ENCODE measurements around the gene ACTL8.

The ACTL8 gene

DNA sequence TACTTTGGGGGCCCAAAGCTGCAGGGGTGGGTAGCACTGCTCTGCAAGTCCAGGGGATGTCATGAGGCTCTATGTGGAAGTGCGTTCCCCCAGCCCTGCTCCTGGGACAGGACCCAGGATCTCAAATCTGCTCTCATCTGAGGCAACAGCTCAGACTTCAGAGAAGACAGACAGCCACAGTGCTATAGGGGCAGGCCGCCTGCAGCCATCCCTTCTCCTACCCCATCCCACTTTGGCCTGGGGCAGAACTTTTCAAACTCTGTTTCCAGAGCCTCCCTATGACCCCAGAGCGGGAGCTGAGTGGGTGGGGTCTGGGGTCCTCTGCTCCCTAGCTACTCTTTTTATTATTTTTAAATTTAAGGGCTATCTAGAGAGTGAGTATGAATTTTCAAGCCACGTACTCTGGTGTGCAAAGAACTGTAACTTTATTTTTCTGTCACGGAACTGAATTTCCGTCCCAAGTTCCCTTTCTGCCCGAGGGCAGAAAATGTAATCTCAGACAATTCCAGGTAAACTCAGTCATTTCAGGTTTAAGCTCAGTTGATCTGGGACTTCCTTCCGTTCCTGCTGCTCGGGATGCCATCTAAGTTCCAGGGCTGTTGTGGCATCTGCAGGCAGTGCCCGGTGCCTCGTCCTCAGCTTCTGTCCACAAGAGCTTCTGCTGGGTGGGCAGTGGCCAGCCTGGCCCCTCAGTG, 98.3 kb downstream of the ACTL8 start:
- Histone ChIP-seq H3K4me1 (ENCODE audit: low read length) (no peaks in the 10 kb centered on the region), H3K9me3 (replicated peaks; ENCODE audit: insufficient read depth, low read length) (no peaks in the 10 kb centered on the region), H3F3A (ENCODE audit: insufficient read depth, low read length) (no peaks in the 10 kb centered on the region), H3K4me2 (ENCODE audit: low read depth, low read length) (no peak overlapping the region), H4K20me1 (ENCODE audit: insufficient read depth, low read length) (no peaks in the 10 kb centered on the region), H3K4me3 (ENCODE audit: low read length) (no peak overlapping the region), H3K79me2 (ENCODE audit: low read length) (no peaks in the 10 kb centered on the region), H3K27me3 (replicated peaks; ENCODE audit: insufficient read depth, low read length) (peaks cover 84% of the 10 kb centered on the region), H3K9me2 (replicated peaks; ENCODE audit: insufficient read depth, low read length) (no peaks in the 10 kb centered on the region), H3K9ac (ENCODE audit: low read length) (no peak overlapping the region), H3K27ac (ENCODE audit: low read length) (no peak overlapping the region), H2AFZ (ENCODE audit: low read length) (no peak overlapping the region), H3K36me3 (replicated peaks; ENCODE audit: insufficient read depth, low read length) (no peaks in the 10 kb centered on the region)
- no peak for TF ChIP-seq EZH2 (optimal IDR thresholded peaks at IDR 0.05; ENCODE audit: low read depth, low read length)
- no peak for TF ChIP-seq EZH2phosphoT487 (IDR thresholded peaks at IDR 0.05; ENCODE audit: low read length)
- no peak for TF ChIP-seq CTCF (IDR thresholded peaks at IDR 0.05; ENCODE audit: low read length)
- no peak for DNase-seq

DNA sequence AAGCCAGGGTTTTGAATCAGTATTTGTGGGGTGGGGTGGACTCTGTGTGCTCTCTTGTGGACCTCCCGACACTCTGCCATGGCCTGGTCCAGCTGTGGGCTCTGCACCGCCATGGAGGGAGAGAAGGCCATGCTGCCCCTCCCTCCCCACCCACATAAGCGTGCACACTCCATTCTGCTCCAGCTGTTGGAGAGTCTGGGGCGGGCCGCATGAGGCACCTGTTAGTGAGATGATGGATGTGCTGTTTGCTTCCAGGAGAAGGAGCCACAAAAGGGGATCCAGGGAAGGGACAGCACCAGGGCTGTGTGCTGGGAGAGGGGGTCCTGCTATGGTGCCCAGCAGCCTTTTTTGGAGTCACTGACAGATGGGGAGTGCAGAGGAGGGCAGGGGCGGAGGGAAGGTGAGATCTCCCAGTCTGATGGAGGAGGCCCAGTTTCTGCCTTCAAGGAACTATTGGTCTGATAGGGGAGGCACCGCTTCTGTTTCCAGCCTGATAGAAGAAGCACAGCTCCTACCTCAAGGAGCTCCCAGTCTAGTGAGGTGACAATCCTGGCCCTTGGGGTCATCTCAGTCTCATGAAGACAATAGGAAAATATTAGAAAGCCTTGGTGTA, 101.5 kb downstream of the ACTL8 start:
- no peak for DNase-seq
- no peak overlapping the region for H3K9ac ChIP-seq (ENCODE audit: low read length)
- H3K36me3 ChIP-seq (replicated peaks; ENCODE audit: insufficient read depth, low read length), result no peaks in the 10 kb centered on the region
- no peaks in the 10 kb centered on the region for H3F3A ChIP-seq (ENCODE audit: insufficient read depth, low read length)
- H3K27ac ChIP-seq (ENCODE audit: low read length), result no peak overlapping the region
- no peaks in the 10 kb centered on the region for H3K79me2 ChIP-seq (ENCODE audit: low read length)
- no peaks in the 10 kb centered on the region for H3K9me2 ChIP-seq (replicated peaks; ENCODE audit: insufficient read depth, low read length)
- peaks cover 63% of the 10 kb centered on the region for H3K27me3 ChIP-seq (replicated peaks; ENCODE audit: insufficient read depth, low read length)
- no peak overlapping the region for H2AFZ ChIP-seq (ENCODE audit: low read length)
- H3K4me2 ChIP-seq (ENCODE audit: low read depth, low read length), result no peak overlapping the region
- H4K20me1 ChIP-seq (ENCODE audit: insufficient read depth, low read length), result no peaks in the 10 kb centered on the region
- no peaks in the 10 kb centered on the region for H3K4me1 ChIP-seq (ENCODE audit: low read length)
- TF ChIP-seq EZH2 (optimal IDR thresholded peaks at IDR 0.05; ENCODE audit: low read depth, low read length) (no peak), CTCF (IDR thresholded peaks at IDR 0.05; ENCODE audit: low read length) (no peak), EZH2phosphoT487 (IDR thresholded peaks at IDR 0.05; ENCODE audit: low read length) (no peak)
- H3K4me3 ChIP-seq (ENCODE audit: low read length), result no peak overlapping the region
- no peaks in the 10 kb centered on the region for H3K9me3 ChIP-seq (replicated peaks; ENCODE audit: insufficient read depth, low read length)

GRCh38 chr1:17857109-17857499, 102.0 kb downstream of the ACTL8 start:
- Histone ChIP-seq H3K4me1 (ENCODE audit: low read length) (no peaks in the 10 kb centered on the region), H2AFZ (ENCODE audit: low read length) (no peak overlapping the region), H4K20me1 (ENCODE audit: insufficient read depth, low read length) (no peaks in the 10 kb centered on the region), H3K9me3 (replicated peaks; ENCODE audit: insufficient read depth, low read length) (no peaks in the 10 kb centered on the region), H3K9ac (ENCODE audit: low read length) (no peak overlapping the region), H3K4me3 (ENCODE audit: low read length) (no peak overlapping the region), H3F3A (ENCODE audit: insufficient read depth, low read length) (no peaks in the 10 kb centered on the region), H3K27me3 (replicated peaks; ENCODE audit: insufficient read depth, low read length) (peaks cover 63% of the 10 kb centered on the region), H3K36me3 (replicated peaks; ENCODE audit: insufficient read depth, low read length) (no peaks in the 10 kb centered on the region), H3K9me2 (replicated peaks; ENCODE audit: insufficient read depth, low read length) (no peaks in the 10 kb centered on the region), H3K4me2 (ENCODE audit: low read depth, low read length) (no peak overlapping the region), H3K27ac (ENCODE audit: low read length) (no peak overlapping the region), H3K79me2 (ENCODE audit: low read length) (no peaks in the 10 kb centered on the region)
- no peak for DNase-seq
- TF ChIP-seq EZH2 (optimal IDR thresholded peaks at IDR 0.05; ENCODE audit: low read depth, low read length), result no peak
- TF ChIP-seq CTCF (IDR thresholded peaks at IDR 0.05; ENCODE audit: low read length), result no peak
- TF ChIP-seq EZH2phosphoT487 (IDR thresholded peaks at IDR 0.05; ENCODE audit: low read length), result no peak
